GM12878 (cell line): ENCODE data around the gene BAZ2B. TPM values are rescaled to one million over a fixed set of nuclear protein-coding genes. Genes with fewer than 3 reads are reported as not detected.
A peak's percentile ranks its signal among the peaks of the same experiment; 100 is the strongest.

Source experiments
- ATAC-seq: fragments of 200-7000 bp; cut with Tn5 transposase; 3 replicates; pipeline ENCODE4 v1.9.1; 2020; ENCODE audit warnings: mild to moderate bottlenecking, moderate library complexity
- BruUV-seq: library from RNA; stranded (reverse); fragments of 400-500 nt; replicated peaks from 2 replicates; lab custom pipeline; 2021; lab: Mats Ljungman, UMichigan
- CTCF ChIA-PET: fragments of 300-600 bp; sonication (Branson Sonifier 250); formaldehyde crosslinking; extraction: SDS; loops from one replicate; lab custom pipeline; 2021; ENCODE audit warnings: inconsistent platforms; lab: Yijun Ruan, JAX
- POLR2A ChIA-PET: fragments of 350-600 bp; formaldehyde crosslinking; extraction: SDS; loops from one replicate; lab custom pipeline; 2021; ENCODE audit warnings: inconsistent platforms; lab: Charles Lee
- RAD21 ChIA-PET: fragments of 300-600 bp; sonication (Branson Sonifier 250); formaldehyde crosslinking; loops from one replicate; lab custom pipeline; 2023; ENCODE audit warnings: antibody characterized with exemption; ENCODE audit not compliant: unreplicated experiment; lab: Charles Lee
- SMC1A ChIA-PET: fragments of 300-600 bp; sonication (Branson Sonifier 250); formaldehyde crosslinking; loops from one replicate; lab custom pipeline; 2023; ENCODE audit not compliant: unreplicated experiment, uncharacterized antibody; lab: Charles Lee
- DNase-seq: peaks from one replicate; pipeline ENCODE4 v3.0.0-alpha.2; 2011; ENCODE audit warnings: low read depth, low spot score
- FAIRE-seq: peaks from 3 replicates; lab custom pipeline; 2011; peaks lifted over from hg19 to GRCh38; lab: Jason Lieb, UNC
- H2AFZ ChIP-seq: 2 replicates; pipeline ENCODE4 v1.6.0; 2011; ENCODE audit warnings: low read depth, low read length, control low read depth; ENCODE audit not compliant: control insufficient read depth
- H3K27ac ChIP-seq: 2 replicates; pipeline ENCODE4 v1.5.1; 2011; ENCODE audit warnings: control low read depth; ENCODE audit not compliant: control insufficient read depth, insufficient read depth
- H3K27me3 ChIP-seq, 2 experiments: replicated peaks in 1 of 2; 2 replicates each; pipeline versions ENCODE4 v1.6.0 to v1.6.1; 2011; ENCODE audit warnings: low read length in 1 of 2; ENCODE audit not compliant: control insufficient read depth in 2 of 2, insufficient read depth in 2 of 2
- H3K36me3 ChIP-seq, 2 experiments: 2 replicates each; pipeline ENCODE4 v1.5.1; 2011; ENCODE audit warnings: low read length in 1 of 2; ENCODE audit not compliant: control insufficient read depth in 2 of 2, insufficient read depth in 2 of 2
- H3K4me1 ChIP-seq: 2 replicates; pipeline ENCODE4 v1.6.1; 2011; ENCODE audit warnings: mild to moderate bottlenecking, low read length, moderate library complexity, mixed read lengths; ENCODE audit not compliant: control insufficient read depth, insufficient read depth
- H3K4me2 ChIP-seq: 2 replicates; pipeline ENCODE4 v1.6.0; 2011; ENCODE audit warnings: control low read depth; ENCODE audit not compliant: control insufficient read depth, insufficient read depth
- H3K4me3 ChIP-seq: fragments of 200-600 bp; sonication (generic); 2 replicates; pipeline ENCODE4 v1.5.1; 2016
- H3K79me2 ChIP-seq: 2 replicates; pipeline ENCODE4 v1.6.0; 2011; ENCODE audit warnings: low read length; ENCODE audit not compliant: control insufficient read depth, insufficient read depth
- H3K9ac ChIP-seq: 2 replicates; pipeline ENCODE4 v1.8.0; 2011; ENCODE audit warnings: low read length, control low read depth, mixed read lengths; ENCODE audit not compliant: control insufficient read depth, insufficient read depth
- H3K9me3 ChIP-seq: replicated peaks from 3 replicates; pipeline ENCODE4 v1.5.1; 2011; ENCODE audit warnings: mild to moderate bottlenecking, low read length; ENCODE audit not compliant: control insufficient read depth, insufficient read depth
- H4K20me1 ChIP-seq: 2 replicates; pipeline ENCODE4 v1.6.0; 2011; ENCODE audit not compliant: control insufficient read depth, insufficient read depth
- ATF2 ChIP-seq: IDR thresholded peaks from 2 replicates; pipeline ENCODE4 v1.6.1; 2012; ENCODE audit warnings: low read length, inconsistent platforms
- CTCF ChIP-seq, 3 experiments: IDR thresholded peaks in 2 of 3; conservative IDR thresholded peaks in 1 of 3; 2 replicates each; pipeline ENCODE4 v1.5.1; 2011; ENCODE audit warnings: low read depth in 3 of 3, low read length in 3 of 3, mild to moderate bottlenecking in 3 of 3, control low read depth in 2 of 3, moderate library complexity in 2 of 3, inconsistent platforms in 1 of 3, mixed read lengths in 1 of 3; ENCODE audit not compliant: control insufficient read depth in 2 of 3, insufficient read depth in 1 of 3; ENCODE audit errors: extremely low read depth in 1 of 3
- SUZ12 ChIP-seq: fragments of 200-600 bp; sonication (generic); IDR thresholded peaks from one replicate; pipeline ENCODE4 v1.6.1; 2018; ENCODE audit warnings: antibody characterized with exemption, mild to moderate bottlenecking; ENCODE audit not compliant: unreplicated experiment
- TBL1XR1 ChIP-seq: IDR thresholded peaks from 2 replicates; pipeline ENCODE4 v1.6.1; 2012; ENCODE audit warnings: low read depth, low read length, improper control_type of control experiment
- WGBS: methylation state at CpG from one replicate; pipeline ENCODE4 v1.1.6; 2016; ENCODE audit warnings: low lambda C conversion rate; ENCODE audit not compliant: insufficient replicate concordance, insufficient coverage; ENCODE audit errors: missing lambda C conversion rate; 5-methylcytosine and 5-hydroxymethylcytosine counted together
- in situ Hi-C: fragments of 300-500 bp; cut with MboI; formaldehyde crosslinking; loops from 9 replicates; pipeline ENCODE4 v1.14.3; 2018; ENCODE audit warnings: mixed read lengths
- intact Hi-C: fragments of 100-400 bp; cut with micrococcal nuclease; formaldehyde crosslinking; loops from one replicate; pipeline ENCODE4 v1.14.2; 2022; ENCODE audit not compliant: unreplicated experiment
- polyA plus RNA-seq, 11 experiments: library from polyadenylated mRNA; depleted of rRNA in 4 of 11; unstranded in 6 of 11; stranded (reverse) in 5 of 11; fragments of >200 nt; fragmentation: Nextera tagmentation in 4 of 11; fragmentation: Illumina TruSeq in 1 of 11; extraction: Ambion mirVana in 4 of 11; extraction: Trizol in 1 of 11; gene quantifications; 1 replicate in 1 of 11; 2 replicates in 10 of 11; pipeline versions ENCODE4 v1.2.1 to v1.2.3, GENCODE V29; 2011 to 2016; ENCODE audit warnings: inconsistent platforms in 2 of 11, missing spikeins in 2 of 11, low read depth in 1 of 11
- total RNA-seq, 4 experiments: library from RNA; depleted of rRNA in 3 of 4; stranded (reverse); fragments of >200 nt in 3 of 4; fragmentation: Illumina TruSeq in 1 of 4; extraction: Trizol in 1 of 4; gene quantifications; 2 replicates each; pipeline versions ENCODE4 v1.2.1 to v1.2.3, GENCODE V29; 2013 to 2021

Gene BAZ2B
- total and polyA plus RNA-seq, 10 of the 15 experiments (the other 5 are each of a cell fraction or from before 2014, with no cell fraction given) = 8.8 to 49.7 (median 24.7) TPM

- ChIA-PET CTCF (interaction anchor here (0.7 kb wide), 1 partner anchor 80 kb away, joined by 3 read pairs; no protein-coding TSS in a partner anchor), RAD21 (no interaction called here), SMC1A (no interaction called here), POLR2A (no interaction called here)
- Histone ChIP-seq H2AFZ (no peak overlapping the region), H3K9ac (no peak overlapping the region), H3K4me2 (no peak overlapping the region), H3K79me2 (no peaks in the 10 kb centered on the region), H4K20me1 (no peaks in the 10 kb centered on the region), H3K4me1 (no peaks in the 10 kb centered on the region), H3K27me3 (no peaks in the 10 kb centered on the region), H3K36me3 (peaks cover 0 to 2% of the 10 kb centered on the region in 2 experiments; a peak in 1 of 4 replicates), H3K9me3 (no peaks in the 10 kb centered on the region), H3K27ac (no peak overlapping the region), H3K4me3 (no peak overlapping the region)
- TF ChIP-seq ATF2 (no peak), SUZ12 (no peak), TBL1XR1 (no peak), CTCF (IDR thresholded peaks at IDR 0.05 in 2 of 3, conservative IDR thresholded peaks at IDR 0.05 in 1 of 3; ENCODE audit: control insufficient read depth in 2 of 3, extremely low read depth in 1 of 3, insufficient read depth in 1 of 3, low read depth in 3 of 3, low read length in 3 of 3) (no peak)
- 96% methylated on average over 3 of the region's 3 CpGs for WGBS
- in situ Hi-C loops = no loop called here
- no peak for FAIRE-seq
- TSS peak; percentile 51 for BruUV-seq
- intact Hi-C loops = no loop called here
- ATAC-seq = no peak
- DNase-seq = no peak
Observed at GRCh38 chr2:159438284-159438683, 178.1 kb downstream of the BAZ2B start.
